Tibial nerve (tissue), 4 donors: ENCODE measurements around the gene BICD1. TPM values are rescaled to one million over a fixed set of nuclear protein-coding genes. Genes with fewer than 3 reads are reported as not detected.

ENCODE experiments used
- DNase-seq, 2 donors: peaks; one replicate each; pipeline ENCODE4 v3.0.0-alpha.2; 2019; ENCODE audit warnings: low spot score in 2 of 2
- H3K27ac ChIP-seq, 4 donors: fragments of 200-600 bp; sonication (generic) in 3 of 4; one replicate each; pipeline ENCODE4 v1.5.1; 2017 to 2019; ENCODE audit warnings: mild to moderate bottlenecking in 1 of 4
- H3K27me3 ChIP-seq, 2 donors: fragments of 200-600 bp; sonication (generic) in 1 of 2; one replicate each; pipeline versions ENCODE4 v1.5.1 to v1.6.0; 2017 to 2019
- H3K36me3 ChIP-seq, 3 donors: fragments of 200-600 bp; sonication (generic); one replicate each; pipeline ENCODE4 v1.5.1; 2018 to 2019
- H3K4me1 ChIP-seq, 4 donors: fragments of 200-600 bp; sonication (generic) in 3 of 4; one replicate each; pipeline ENCODE4 v1.5.1; 2017 to 2019
- H3K4me3 ChIP-seq, 4 donors: fragments of 200-600 bp; sonication (generic) in 3 of 4; one replicate each; pipeline ENCODE4 v1.5.1; 2017 to 2019; ENCODE audit warnings: mild to moderate bottlenecking in 1 of 4, moderate library complexity in 1 of 4
- H3K9me3 ChIP-seq, 4 donors: fragments of 200-600 bp; sonication (generic) in 3 of 4; one replicate each; pipeline ENCODE4 v1.5.1; 2017 to 2019
- CTCF ChIP-seq, 5 experiments: fragments of 200-600 bp in 3 of 5; fragments of 450-650 bp in 2 of 5; sonication (generic) in 3 of 5; IDR thresholded peaks; one replicate each; pipeline ENCODE4 v1.5.1; 2016 to 2019; ENCODE audit warnings: antibody characterized with exemption in 5 of 5, mild to moderate bottlenecking in 3 of 5, moderate library complexity in 2 of 5
- EP300 ChIP-seq, 2 donors: sonication (generic); formaldehyde crosslinking; IDR thresholded peaks; one replicate each; pipeline ENCODE4 v1.6.1; 2017; ENCODE audit warnings: antibody characterized with exemption in 2 of 2, mild to moderate bottlenecking in 1 of 2
- POLR2A ChIP-seq, 2 donors: fragments of 450-650 bp; IDR thresholded peaks; one replicate each; pipeline ENCODE4 v1.6.1; 2017; ENCODE audit warnings: antibody characterized with exemption in 2 of 2, mild to moderate bottlenecking in 2 of 2, moderate library complexity in 2 of 2
- WGBS, 2 donors: methylation state at CpG; one replicate each; pipeline ENCODE4 v1.1.5; 2018; 5-methylcytosine and 5-hydroxymethylcytosine counted together
- total RNA-seq, 4 donors: library from RNA; depleted of rRNA; stranded (reverse); fragments of >200 nt; gene quantifications; one replicate each; pipeline ENCODE4 v1.1.0, GENCODE V29; 2016

The BICD1 gene
- total RNA-seq, 4 donors from 2014 or later = 34.9 to 58.8 (median 49.2) TPM

- WGBS, 2 donors = 77 to 86% methylated on average over 2 of the region's 2 CpGs
- TF ChIP-seq CTCF (IDR thresholded peaks at IDR 0.05) (no peak), EP300 (IDR thresholded peaks at IDR 0.05) (no peak), POLR2A (IDR thresholded peaks at IDR 0.05) (no peak)
- DNase-seq = no peak
- Histone ChIP-seq H3K36me3 (no peaks in the 10 kb centered on the region), H3K27ac (no peak overlapping the region), H3K27me3 (no peaks in the 10 kb centered on the region), H3K4me3 (no peak overlapping the region), H3K9me3 (no peaks in the 10 kb centered on the region), H3K4me1 (no peaks in the 10 kb centered on the region)
Measured at GRCh38 chr12:32382226-32382625, 275.6 kb downstream of the BICD1 start.

- peak overlapping the region; percentile 19 to 49 (median 30) for H3K4me3 ChIP-seq
- peaks cover 0 to 10% (median 0%) of the 10 kb centered on the region in 4 donors for H3K4me1 ChIP-seq
- peaks cover 0 to 4% (median 0%) of the 10 kb centered on the region in 4 donors for H3K9me3 ChIP-seq
- H3K27ac ChIP-seq = no peak overlapping the region
- H3K27me3 ChIP-seq = peaks cover 0 to 4% of the 10 kb centered on the region in 2 donors
- TF ChIP-seq CTCF (IDR thresholded peaks at IDR 0.05) (no peak), POLR2A (IDR thresholded peaks at IDR 0.05) (no peak), EP300 (IDR thresholded peaks at IDR 0.05) (no peak)
- no peaks in the 10 kb centered on the region for H3K36me3 ChIP-seq
- DNase-seq = no peak
- WGBS, 2 donors = 34 to 43% methylated on average over 36 to 47 of the region's 47 CpGs
Measured at GRCh38 chr12:32390572-32391219, 284.0 kb downstream of the BICD1 start.

GRCh38 chr12:32395026-32395425 is 288.4 kb downstream of the BICD1 start:
- H3K9me3 ChIP-seq = peaks cover 0 to 4% (median 0%) of the 10 kb centered on the region in 4 donors
- no peak for DNase-seq
- peaks cover 0 to 27% (median 6%) of the 10 kb centered on the region in 4 donors for H3K4me1 ChIP-seq
- H3K27me3 ChIP-seq = peaks cover 0 to 4% of the 10 kb centered on the region in 2 donors
- no peak overlapping the region for H3K27ac ChIP-seq
- TF ChIP-seq CTCF (IDR thresholded peaks at IDR 0.05) (no peak), EP300 (IDR thresholded peaks at IDR 0.05) (no peak), POLR2A (IDR thresholded peaks at IDR 0.05) (no peak)
- H3K4me3 ChIP-seq = no peak overlapping the region
- no peaks in the 10 kb centered on the region for H3K36me3 ChIP-seq

- H3K27ac ChIP-seq = peak overlapping the region in 2 of 4 donors; percentile 43 to 87
- no peak for DNase-seq
- WGBS, 2 donors = 51 to 56% methylated on average over 4 of the region's 4 CpGs
Measured at GRCh38 chr12:32397696-32398095, 291.0 kb downstream of the BICD1 start.

More at GRCh38 chr12:32397696-32398095, 291.0 kb downstream of the BICD1 start:
- no peaks in the 10 kb centered on the region for H3K36me3 ChIP-seq
- H3K4me1 ChIP-seq = peaks cover 0 to 19% (median 11%) of the 10 kb centered on the region in 4 donors
- H3K4me3 ChIP-seq = no peak overlapping the region
- no peaks in the 10 kb centered on the region for H3K27me3 ChIP-seq
- H3K9me3 ChIP-seq = no peaks in the 10 kb centered on the region
- TF ChIP-seq POLR2A (IDR thresholded peaks at IDR 0.05) (no peak), CTCF (IDR thresholded peaks at IDR 0.05) (no peak), EP300 (IDR thresholded peaks at IDR 0.05) (no peak)
